Choroid plexus epithelial cell (primary cell): ENCODE measurements around the gene SUV39H2.
"Not testable (repeated sequence)": the region's sequence is repeated elsewhere in the genome, so short reads cannot be mapped to it uniquely, and the experiment has no call there.

Source experiments
- DNase-seq: peaks from one replicate; pipeline ENCODE4 v3.0.0-alpha.2; 2010; ENCODE audit warnings: low read depth
- H3K4me3 ChIP-seq: 2 replicates; pipeline ENCODE4 v1.5.1; 2011; ENCODE audit warnings: low read depth, mild to moderate bottlenecking, control low read depth, low read length, moderate library complexity
- CTCF ChIP-seq: conservative IDR thresholded peaks from 2 replicates; pipeline ENCODE4 v1.5.1; 2011; ENCODE audit warnings: low read depth, mild to moderate bottlenecking, control low read depth, inconsistent platforms, low read length, moderate library complexity

Gene SUV39H2

GRCh38 chr10:14904864-14905263, 26.2 kb downstream of the SUV39H2 start:
- no peak for TF ChIP-seq CTCF
- DNase-seq = no peak
- H3K4me3 ChIP-seq = no peak overlapping the region

DNA sequence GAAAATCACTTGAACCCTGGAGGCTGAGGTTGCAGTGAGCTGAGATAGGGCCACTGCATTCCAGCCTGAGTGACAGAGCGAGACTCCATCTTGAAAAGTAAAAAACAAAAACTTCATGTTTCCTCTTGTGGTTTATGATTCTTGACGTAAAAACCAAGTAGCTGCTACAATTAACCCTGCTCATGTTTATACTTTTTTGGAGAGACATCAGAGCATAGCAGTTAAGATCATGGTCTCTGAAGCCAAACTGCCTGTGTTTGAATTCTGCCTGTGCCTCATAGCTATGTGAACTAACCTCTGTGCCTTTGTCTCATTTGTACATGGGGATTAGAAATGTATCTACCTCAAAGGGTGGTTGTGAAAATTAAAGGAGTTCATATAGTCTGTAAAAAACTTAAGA, 27.2 kb downstream of the SUV39H2 start:
- H3K4me3 ChIP-seq = no peak overlapping the region
- no peak for DNase-seq
- no peak for TF ChIP-seq CTCF

DNA sequence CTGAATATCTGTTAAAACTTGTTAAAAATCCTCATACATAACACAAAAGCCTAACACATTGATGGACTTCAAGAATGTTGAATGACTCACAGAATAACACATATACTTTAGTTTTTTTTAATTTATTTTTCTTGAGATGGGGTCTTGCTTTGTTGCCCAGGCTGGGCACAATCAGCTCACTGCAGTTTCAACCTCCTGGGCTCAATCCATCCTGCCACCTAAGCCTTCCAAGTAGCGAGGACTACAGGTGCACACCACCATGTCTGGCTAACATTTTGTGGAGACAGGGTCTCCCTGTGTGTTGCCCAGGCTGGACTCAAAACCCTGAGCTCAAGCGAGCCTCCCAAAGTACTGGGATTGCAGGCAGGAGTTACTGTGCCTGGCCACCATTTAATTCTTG, 28.1 kb downstream of the SUV39H2 start:
- DNase-seq = no peak
- H3K4me3 ChIP-seq = no peak overlapping the region
- no peak for TF ChIP-seq CTCF

GRCh38 chr10:14907591-14907990, 28.9 kb downstream of the SUV39H2 start:
- not testable (repeated sequence) for H3K4me3 ChIP-seq
- DNase-seq = peak; percentile 4

DNA sequence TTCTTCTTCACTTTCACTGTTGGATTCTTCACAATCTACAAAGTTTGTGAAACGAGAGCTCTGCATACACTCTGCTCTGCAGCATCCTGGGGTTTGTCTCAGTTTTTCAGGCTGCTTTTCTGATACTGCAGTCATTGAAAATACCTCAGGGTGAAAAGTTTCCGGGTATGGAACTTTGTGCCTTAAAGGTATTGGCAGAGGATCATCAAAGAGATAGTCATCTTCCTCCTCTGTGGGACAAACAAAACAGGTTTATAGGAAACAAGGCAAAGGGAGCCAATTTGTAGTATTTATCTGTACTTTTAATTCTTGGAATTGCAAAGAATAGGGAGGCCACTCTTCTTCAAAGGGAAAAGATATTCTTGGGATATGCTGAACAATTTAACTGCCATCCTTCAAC, 30.4 kb downstream of the SUV39H2 start:
- H3K4me3 ChIP-seq = no peak overlapping the region
- no peak for DNase-seq

DNA sequence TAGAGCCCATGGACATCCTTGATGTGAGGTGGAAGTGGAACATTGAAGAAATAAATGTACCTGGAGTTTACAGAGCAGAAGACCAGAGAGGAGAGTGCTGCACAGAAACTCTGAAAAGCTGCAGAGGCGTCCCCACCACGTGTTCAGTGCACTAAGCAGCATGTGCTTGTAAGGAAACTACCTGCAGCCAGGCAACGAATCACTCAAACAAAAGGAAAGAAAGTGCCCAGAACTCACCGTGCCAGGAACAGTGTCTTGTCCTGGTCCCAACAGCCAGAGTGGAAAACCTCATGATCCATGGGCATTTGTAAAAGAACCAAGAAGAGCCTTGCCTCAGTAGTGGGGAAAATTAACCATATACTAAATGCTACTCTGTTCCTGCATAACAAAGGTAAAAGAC, 32.3 kb downstream of the SUV39H2 start:
- TF ChIP-seq CTCF = no peak
- DNase-seq = no peak
- no peak overlapping the region for H3K4me3 ChIP-seq

More for the DNA sequence above, 30.4 kb downstream of the SUV39H2 start:
- no peak for TF ChIP-seq CTCF

DNA sequence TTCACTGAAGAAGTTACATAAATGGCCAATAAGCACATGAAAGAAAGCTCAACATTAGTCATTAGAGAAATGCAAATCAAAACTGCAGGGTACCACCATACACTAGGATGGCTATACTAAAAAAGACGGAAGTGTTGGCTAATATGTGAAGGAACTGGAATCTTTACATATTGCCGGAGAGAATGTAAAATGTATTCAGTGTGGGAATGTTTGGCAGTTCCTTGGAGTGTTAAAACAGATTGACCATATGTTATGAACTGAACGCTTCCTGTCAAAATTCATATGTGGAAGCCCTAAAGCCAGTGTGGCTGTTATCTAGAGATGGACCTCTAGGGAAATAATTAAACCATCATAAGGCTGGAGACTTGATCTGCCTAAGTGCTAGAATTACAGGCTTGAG, 33.1 kb downstream of the SUV39H2 start:
- no peak for TF ChIP-seq CTCF
- no peak overlapping the region for H3K4me3 ChIP-seq
- DNase-seq = no peak

DNA sequence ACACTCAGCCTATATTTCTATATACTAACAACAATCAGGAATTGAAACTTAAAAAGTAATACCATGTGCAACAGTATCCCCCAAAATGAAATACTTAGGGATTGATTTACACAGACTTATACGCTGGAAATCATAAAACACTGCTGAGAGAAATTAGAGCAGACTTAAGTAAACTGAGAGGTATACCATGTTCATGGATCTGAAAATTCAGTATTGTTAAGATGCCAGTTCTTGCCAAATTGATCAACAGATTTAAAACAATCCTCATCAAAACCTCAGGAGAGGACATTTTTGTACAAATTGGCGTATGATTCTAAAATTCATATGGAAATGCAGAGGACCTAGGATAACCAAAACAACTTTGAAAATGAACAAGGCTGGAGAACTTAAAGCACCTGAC, 37.9 kb downstream of the SUV39H2 start:
- no peak for TF ChIP-seq CTCF
- no peak for DNase-seq
- no peak overlapping the region for H3K4me3 ChIP-seq
